ENCODE measurements around the gene SERINC4. TPM values are rescaled to one million over a fixed set of nuclear protein-coding genes. Genes with fewer than 3 reads are reported as not detected.
A peak's percentile ranks its signal among the peaks of the same experiment; 100 is the strongest.

SERINC4 gene
- total and polyA plus RNA-seq, 10 of the 15 experiments (the other 5 are each of a cell fraction or from before 2014, with no cell fraction given), result 0.06 to 0.96 (median 0.26) TPM; not detected in 1

GRCh38 chr15:43800286-43801141 lies 494 bp upstream of the SERINC4 start, which contains the start of gene HYPK (continued):
- TF ChIP-seq USF1 (IDR thresholded peaks at IDR 0.05; ENCODE audit: borderline replicate concordance, extremely low read length, insufficient read depth, low read depth, low read length), result no peak
- no peak for TF ChIP-seq SUPT20H (IDR thresholded peaks at IDR 0.05; ENCODE audit: borderline replicate concordance, control insufficient read depth, low read depth, low read length)
- peak in 1 of 2 experiments; percentile 35; a peak in 2 of 4 replicates for TF ChIP-seq EP300 (IDR thresholded peaks at IDR 0.05; ENCODE audit: borderline replicate concordance in 1 of 2, control insufficient read depth in 1 of 2, low read depth in 2 of 2, low read length in 2 of 2)
- no peak for TF ChIP-seq PRDM15 (CRISPR knock-in tag; IDR thresholded peaks at IDR 0.05)
- no peak for TF ChIP-seq ATF3 (IDR thresholded peaks at IDR 0.05; ENCODE audit: borderline replicate concordance, extremely low read depth, low read depth, low read length)
- 0 out of 4 replicates have a peak, but pooled peaks of 1 of the 2 experiments have one; percentile 12 for TF ChIP-seq IKZF2 (IDR thresholded peaks at IDR 0.05)
- TF ChIP-seq ZBTB33 (IDR thresholded peaks at IDR 0.05), result no peak
- TF ChIP-seq TAF1 (IDR thresholded peaks at IDR 0.05; ENCODE audit: borderline replicate concordance, low read depth, low read length), result peak; percentile 88
- TF ChIP-seq CEBPZ (IDR thresholded peaks at IDR 0.05; ENCODE audit: low read depth, low read length), result no peak
- no peak for TF ChIP-seq TARDBP (IDR thresholded peaks at IDR 0.05; ENCODE audit: borderline replicate concordance)
- no peak for TF ChIP-seq IRF4 (IDR thresholded peaks at IDR 0.05; ENCODE audit: low read depth, low read length)
- TF ChIP-seq ZSCAN29 (IDR thresholded peaks at IDR 0.05), result no peak
- TF ChIP-seq E4F1 (IDR thresholded peaks at IDR 0.05; ENCODE audit: borderline replicate concordance, partially characterized antibody), result peak; percentile 64
